ENCODE measurements around the gene CD2. TPM values are rescaled to one million over a fixed set of nuclear protein-coding genes. Genes with fewer than 3 reads are reported as not detected.

The CD2 gene
- total RNA-seq, 4 donors from 2014 or later: 0.60 to 5.1 (median 1.5) TPM; not detected in 1

- peaks cover 0 to 11% (median 4%) of the 10 kb centered on the region in 4 donors for H3K4me1 ChIP-seq
- H3K36me3 ChIP-seq: no peaks in the 10 kb centered on the region
- H3K27me3 ChIP-seq: no peaks in the 10 kb centered on the region
- H3K4me3 ChIP-seq: no peak overlapping the region
- DNase-seq (ENCODE audit: low spot score in 2 of 2): no peak
- H3K9me3 ChIP-seq: peaks cover 0 to 11% (median 0%) of the 10 kb centered on the region in 4 donors
- peak overlapping the region in 1 of 4 donors; percentile 20 for H3K27ac ChIP-seq
- TF ChIP-seq, protein P1, sequence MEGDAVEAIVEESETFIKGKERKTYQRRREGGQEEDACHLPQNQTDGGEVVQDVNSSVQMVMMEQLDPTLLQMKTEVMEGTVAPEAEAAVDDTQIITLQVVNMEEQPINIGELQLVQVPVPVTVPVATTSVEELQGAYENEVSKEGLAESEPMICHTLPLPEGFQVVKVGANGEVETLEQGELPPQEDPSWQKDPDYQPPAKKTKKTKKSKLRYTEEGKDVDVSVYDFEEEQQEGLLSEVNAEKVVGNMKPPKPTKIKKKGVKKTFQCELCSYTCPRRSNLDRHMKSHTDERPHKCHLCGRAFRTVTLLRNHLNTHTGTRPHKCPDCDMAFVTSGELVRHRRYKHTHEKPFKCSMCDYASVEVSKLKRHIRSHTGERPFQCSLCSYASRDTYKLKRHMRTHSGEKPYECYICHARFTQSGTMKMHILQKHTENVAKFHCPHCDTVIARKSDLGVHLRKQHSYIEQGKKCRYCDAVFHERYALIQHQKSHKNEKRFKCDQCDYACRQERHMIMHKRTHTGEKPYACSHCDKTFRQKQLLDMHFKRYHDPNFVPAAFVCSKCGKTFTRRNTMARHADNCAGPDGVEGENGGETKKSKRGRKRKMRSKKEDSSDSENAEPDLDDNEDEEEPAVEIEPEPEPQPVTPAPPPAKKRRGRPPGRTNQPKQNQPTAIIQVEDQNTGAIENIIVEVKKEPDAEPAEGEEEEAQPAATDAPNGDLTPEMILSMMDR (IDR thresholded peaks at IDR 0.05): no peak
- TF ChIP-seq EP300 (IDR thresholded peaks at IDR 0.05) (no peak), POLR2A (IDR thresholded peaks at IDR 0.05) (no peak)
- 89 to 93% methylated on average over 15 of the region's 15 CpGs for WGBS, 2 donors
These were observed 11.0 kb downstream of the CD2 start for GRCh38 chr1:116764906-116765862.

DNA sequence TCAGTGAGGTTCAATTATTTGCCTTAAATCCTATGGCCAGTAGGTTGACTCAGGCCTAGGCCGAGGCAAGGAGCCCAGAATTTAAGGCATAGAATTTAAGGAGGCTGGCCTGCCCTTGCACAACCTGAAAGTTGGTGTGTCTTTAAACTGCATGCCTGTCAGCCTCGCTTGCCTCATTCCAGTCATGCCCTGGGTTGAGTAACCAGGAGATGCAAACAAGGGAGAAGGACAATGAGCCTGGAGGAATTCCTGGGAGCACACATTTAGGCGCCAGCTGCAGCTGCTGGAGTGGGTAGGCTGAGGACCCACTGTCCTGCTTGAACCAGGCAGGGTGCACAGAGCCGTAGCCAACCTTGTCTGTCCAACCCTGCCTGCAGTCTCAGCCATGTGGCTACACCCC, 11.7 kb downstream of the CD2 start:
- 87 to 97% methylated on average over 4 of the region's 4 CpGs for WGBS, 2 donors
- no peak for DNase-seq (ENCODE audit: low spot score in 2 of 2)
- TF ChIP-seq, protein P1 (IDR thresholded peaks at IDR 0.05): no peak
- TF ChIP-seq POLR2A (IDR thresholded peaks at IDR 0.05) (no peak), EP300 (IDR thresholded peaks at IDR 0.05) (no peak)
- Histone ChIP-seq H3K4me1 (peaks cover 0 to 11% (median 4%) of the 10 kb centered on the region in 4 donors), H3K27me3 (no peaks in the 10 kb centered on the region), H3K9me3 (peaks cover 0 to 8% (median 0%) of the 10 kb centered on the region in 4 donors), H3K27ac (no peak overlapping the region), H3K4me3 (no peak overlapping the region), H3K36me3 (no peaks in the 10 kb centered on the region)

DNA sequence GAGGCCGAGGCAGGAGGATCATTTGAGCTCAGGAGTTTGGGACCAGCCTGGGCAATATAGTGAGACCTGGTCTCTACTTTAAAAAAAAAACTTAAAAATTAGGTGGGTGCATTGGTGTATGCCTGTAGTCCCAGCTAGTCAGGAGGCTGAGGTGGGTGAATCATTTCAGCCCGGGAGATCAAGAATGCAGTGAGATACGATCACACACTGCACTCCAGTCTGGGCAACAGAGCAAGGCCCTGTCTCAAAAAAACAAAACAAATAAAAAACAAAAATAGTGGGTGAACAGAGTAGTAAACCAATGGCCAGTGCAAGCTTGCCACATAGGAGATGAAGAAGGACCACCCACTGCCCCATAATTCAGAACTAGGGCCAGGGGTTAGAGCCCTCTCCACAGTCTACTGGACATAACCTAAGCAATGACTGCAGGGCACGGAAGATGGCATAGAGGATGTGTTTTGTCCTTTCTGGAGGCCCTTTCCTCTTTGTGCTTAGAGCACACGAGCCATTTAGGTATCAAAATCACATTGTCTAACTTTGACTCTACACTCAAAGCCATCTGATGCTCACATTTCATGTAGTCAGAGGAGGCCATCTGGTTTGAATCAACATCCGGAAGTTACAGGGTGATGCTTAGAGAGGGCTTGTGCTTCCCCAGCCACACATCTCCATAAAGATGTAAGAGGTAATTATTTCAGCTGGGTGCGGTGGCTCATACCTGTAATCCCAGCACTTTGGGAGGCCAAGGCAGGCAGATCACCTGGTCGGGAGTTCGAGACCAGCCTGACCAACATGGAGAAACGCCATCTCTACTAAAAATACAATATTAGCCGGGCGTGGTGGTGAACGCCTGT, 12.6 kb downstream of the CD2 start:
- no peaks in the 10 kb centered on the region for H3K27me3 ChIP-seq
- H3K4me3 ChIP-seq: no peak overlapping the region
- TF ChIP-seq EP300 (IDR thresholded peaks at IDR 0.05) (no peak), POLR2A (IDR thresholded peaks at IDR 0.05) (no peak)
- TF ChIP-seq, protein P1 (IDR thresholded peaks at IDR 0.05): no peak
- H3K4me1 ChIP-seq: peaks cover 0 to 11% (median 4%) of the 10 kb centered on the region in 4 donors
- H3K36me3 ChIP-seq: no peaks in the 10 kb centered on the region
- 89% methylated on average over 13 of the region's 13 CpGs for WGBS, 2 donors
- no peak for DNase-seq (ENCODE audit: low spot score in 2 of 2)
- no peaks in the 10 kb centered on the region for H3K9me3 ChIP-seq
- H3K27ac ChIP-seq: no peak overlapping the region

DNA sequence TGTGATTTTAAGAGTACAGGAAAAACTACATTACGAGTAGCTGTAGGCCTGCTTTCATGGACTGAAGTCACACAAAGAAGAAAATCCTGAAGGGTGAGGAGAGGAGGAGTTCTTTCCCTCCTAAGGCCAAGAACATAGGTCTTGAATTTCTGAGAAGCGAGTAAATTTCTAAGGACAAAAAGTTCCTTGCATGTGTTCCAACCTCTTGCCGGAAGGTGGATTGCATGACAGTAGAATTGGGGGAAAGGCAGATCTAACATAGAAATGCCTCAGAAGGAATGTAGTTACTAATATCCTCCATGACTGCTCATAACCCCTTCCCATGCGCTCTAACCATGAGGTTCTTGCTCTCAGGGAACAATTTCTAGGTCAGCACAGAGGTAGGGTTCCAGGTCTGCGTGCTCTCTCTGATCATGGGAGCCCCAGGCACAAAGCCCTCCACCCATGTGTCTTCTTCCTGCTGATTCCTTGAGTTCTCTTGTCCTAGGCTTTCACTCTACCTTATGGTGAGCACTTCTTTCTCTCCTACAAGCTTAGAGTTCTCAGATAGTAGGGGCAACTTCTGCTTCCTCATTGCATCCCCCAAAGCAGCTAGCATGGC, 13.7 kb downstream of the CD2 start:
- no peaks in the 10 kb centered on the region for H3K9me3 ChIP-seq
- H3K27ac ChIP-seq: no peak overlapping the region
- H3K4me1 ChIP-seq: peaks cover 0 to 11% (median 3%) of the 10 kb centered on the region in 4 donors
- no peaks in the 10 kb centered on the region for H3K27me3 ChIP-seq
- H3K4me3 ChIP-seq: no peak overlapping the region
- H3K36me3 ChIP-seq: no peaks in the 10 kb centered on the region
- WGBS, 2 donors: 92 to 98% methylated on average over 5 of the region's 5 CpGs
- no peak for DNase-seq (ENCODE audit: low spot score in 2 of 2)
- no peak for TF ChIP-seq EP300 (IDR thresholded peaks at IDR 0.05)
- TF ChIP-seq, protein P1 (IDR thresholded peaks at IDR 0.05): no peak
- TF ChIP-seq POLR2A (IDR thresholded peaks at IDR 0.05): no peak

Data from tibial nerve (tissue), 4 donors.